ENCODE measurements around the gene SCUBE3.

Gene SCUBE3

GRCh38 chr6:35181933-35182612 lies 31.7 kb upstream of the SCUBE3 start:
- no peak for DNase-seq

DNA sequence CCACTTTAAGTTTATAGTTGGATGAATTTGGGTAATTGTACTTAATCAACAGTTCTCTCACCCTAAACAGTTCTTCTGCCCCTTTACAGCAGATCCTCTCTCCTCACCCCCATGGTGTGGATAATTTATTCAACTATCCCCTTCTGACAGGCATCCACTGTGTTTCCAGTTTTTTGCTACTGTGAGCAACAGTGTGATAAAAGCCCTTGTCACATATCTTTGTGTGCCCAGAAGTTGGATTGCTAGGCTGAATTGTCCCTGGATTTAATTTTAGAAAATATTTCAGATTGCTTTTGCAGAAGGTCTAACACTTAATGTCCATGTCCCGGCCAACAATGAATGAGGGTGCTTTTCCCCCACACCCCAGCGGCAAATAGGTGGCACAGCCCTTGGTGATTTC lies 30.5 kb upstream of the SCUBE3 start:
- no peak for DNase-seq

GRCh38 chr6:35183935-35184334 lies 29.8 kb upstream of the SCUBE3 start:
- no peak for DNase-seq

DNA sequence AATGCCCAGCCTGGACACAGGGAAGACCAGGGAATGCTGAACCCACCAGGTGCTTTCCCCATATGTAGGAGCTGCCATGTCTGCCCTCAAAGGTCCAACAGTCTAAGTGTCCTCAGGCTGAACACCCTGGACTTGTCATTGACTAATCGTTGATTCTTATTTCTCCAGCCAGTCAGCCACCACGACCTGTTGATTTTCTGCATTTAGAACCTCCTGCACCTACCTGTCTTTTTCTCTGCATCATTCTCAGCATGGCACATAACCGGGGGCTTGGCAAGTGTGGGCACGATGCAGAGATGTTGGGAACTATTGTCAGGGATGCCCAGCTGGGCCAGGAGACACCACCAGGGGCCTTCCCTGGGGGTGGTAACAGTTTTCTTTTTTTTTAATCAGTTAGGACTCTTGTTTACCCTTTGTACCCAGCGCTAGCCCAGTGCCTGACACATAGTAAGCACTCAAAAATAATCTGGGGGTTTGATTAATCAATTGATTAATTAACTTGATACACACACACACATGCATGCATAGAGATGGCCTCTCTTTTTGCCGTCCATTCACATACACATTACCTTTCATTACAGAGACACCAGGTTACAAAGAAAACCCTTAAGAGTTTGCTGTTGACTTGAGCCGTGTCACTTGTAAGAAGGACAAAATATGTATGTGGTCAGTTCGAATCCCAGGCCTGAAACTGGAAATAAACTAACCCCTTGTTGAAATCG lies 29.0 kb upstream of the SCUBE3 start:
- DNase-seq = no peak

DNA sequence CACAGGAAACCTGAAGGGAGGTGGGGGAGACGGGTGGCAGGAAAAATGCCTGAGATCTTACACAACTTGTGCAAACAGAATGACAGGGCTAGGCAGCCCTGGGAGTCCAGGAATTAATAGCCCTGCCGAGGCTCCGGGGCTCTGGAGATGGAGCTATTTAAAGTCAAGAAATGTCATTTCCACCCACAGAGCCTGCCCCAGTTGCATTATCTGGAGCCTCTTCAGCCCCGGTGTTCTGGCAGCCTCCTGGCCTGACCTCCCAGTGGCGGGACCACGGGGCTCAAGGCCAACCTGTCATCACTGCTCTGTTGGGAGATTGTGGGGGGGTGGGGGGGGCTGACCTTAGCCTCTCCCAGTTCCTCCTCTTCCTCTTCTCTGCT lies 28.5 kb upstream of the SCUBE3 start:
- no peak for DNase-seq

- DNase-seq = no peak
These were observed 27.8 kb upstream of the SCUBE3 start for GRCh38 chr6:35185971-35186370.

GRCh38 chr6:35186571-35186970 lies 27.2 kb upstream of the SCUBE3 start:
- no peak for DNase-seq

- DNase-seq = no peak
These were observed 24.9 kb upstream of the SCUBE3 start for GRCh38 chr6:35188886-35189285.

- no peak for DNase-seq
These were observed 23.4 kb upstream of the SCUBE3 start for GRCh38 chr6:35190306-35190705.

- DNase-seq = no peak
These were observed 21.9 kb upstream of the SCUBE3 start for GRCh38 chr6:35191889-35192288.

DNA sequence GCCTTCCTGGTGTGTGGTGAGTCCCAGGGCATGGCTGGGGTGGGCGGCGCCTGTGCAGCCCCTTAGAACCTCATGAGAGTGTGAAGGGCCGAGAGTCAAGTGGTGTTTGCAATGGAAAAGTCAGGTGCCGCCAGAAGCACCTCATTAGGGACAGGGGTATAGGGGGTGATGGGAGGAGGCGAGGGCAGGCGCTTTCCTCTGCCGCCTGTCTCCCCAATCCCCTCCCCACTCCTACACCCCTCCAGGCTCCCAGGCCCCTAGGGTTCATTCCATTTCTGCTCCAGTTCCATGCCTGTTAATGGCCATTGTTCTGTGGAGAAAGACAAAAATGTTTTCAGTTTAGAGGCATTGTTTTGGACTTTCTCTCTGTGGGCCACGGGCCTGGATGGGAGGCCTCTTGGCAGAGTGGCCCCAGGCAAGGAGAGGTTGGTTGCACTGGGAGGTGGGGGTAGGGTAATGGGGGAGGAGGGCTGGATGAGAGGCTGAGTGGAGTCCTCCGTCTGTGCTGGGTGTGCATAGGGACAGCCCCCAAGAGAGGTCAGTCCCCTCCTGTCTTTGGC lies 21.4 kb upstream of the SCUBE3 start:
- no peak for DNase-seq

GRCh38 chr6:35194390-35194789 lies 19.4 kb upstream of the SCUBE3 start:
- DNase-seq = no peak

GRCh38 chr6:35195120-35195780 lies 18.5 kb upstream of the SCUBE3 start:
- no peak for DNase-seq

DNA sequence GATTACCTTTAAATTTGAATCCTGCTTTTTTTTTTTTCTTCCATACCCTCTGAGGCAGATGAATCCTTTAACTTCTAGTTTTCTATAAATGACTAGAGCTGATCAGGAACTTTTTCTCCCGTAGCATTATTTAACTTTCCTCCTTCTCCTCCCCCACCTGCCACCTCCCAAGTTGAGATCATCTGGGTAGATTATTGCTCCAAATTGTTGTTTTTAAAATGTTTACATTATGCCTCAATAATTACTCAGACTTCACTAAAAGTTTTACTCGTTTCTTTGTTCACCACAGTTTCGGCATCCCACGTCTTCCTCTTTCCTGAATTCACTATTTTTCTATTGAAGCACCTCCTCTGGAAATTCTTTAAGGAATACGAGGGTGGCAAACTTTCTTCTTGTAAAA lies 16.6 kb upstream of the SCUBE3 start:
- DNase-seq = no peak

DNA sequence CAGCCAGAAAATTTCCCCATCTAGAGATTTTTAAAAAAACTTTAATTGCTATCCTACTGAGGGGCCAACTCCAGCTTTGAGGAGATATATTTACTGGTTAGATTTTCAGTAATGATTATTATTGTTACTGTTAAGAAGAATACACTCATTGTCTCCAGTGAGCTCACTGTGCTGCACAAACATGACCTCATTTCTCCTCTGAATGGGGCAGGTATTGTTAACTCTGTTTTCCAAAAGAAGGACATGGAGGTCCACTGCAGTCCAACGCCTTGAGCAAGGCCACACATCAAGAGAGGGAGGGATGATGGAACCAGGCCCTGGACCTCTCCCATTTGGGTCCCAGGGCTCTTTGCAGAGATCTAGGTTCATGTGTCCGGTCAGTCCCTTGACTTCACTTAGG lies 13.9 kb upstream of the SCUBE3 start:
- DNase-seq = no peak

GRCh38 chr6:35202066-35202546 lies 11.7 kb upstream of the SCUBE3 start:
- no peak for DNase-seq

DNA sequence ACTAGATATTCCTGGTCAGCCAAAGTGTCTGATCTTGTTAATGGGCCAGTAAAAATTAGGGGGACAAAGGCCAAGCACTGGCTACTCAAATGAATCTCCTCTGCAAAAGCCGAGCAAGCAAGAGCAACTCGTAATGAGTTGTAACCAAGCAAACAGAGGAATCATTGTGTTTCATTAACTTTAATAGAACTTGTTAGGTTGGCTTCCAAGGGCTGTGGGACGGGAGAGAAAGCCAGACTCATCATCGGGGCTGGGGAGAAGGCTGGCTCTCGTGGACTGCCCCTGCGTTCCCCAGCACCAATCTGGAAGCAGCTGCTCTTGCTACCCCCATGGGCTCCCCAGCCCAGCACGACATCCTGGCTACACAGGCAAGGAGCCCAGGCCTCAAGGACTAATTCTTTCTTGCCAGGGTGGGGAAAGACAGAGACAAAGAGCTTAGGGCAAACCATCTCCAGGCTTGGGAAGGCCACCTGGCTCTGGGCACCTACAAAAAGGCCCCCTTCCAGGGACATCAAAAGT lies 10.5 kb upstream of the SCUBE3 start:
- DNase-seq = no peak

DNA sequence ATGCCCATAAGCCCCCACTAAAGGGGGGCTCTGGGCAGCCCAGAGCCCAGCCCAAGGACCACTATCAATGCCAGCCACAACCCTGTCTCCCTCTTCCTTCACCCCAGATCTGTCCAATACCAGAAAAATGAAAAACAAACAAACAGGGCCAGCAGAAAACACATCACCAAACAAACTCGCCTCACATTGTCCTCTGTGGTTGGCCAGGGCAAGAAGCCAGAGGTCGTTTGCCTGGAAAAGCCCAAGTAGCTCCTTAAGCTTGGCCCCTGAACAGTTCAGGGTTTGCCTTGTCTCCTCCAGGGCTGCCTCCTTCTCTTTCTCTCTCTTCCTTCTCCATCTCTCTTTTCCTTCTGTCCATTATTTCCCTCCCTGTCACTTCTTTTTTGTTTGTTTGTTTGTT lies 10.1 kb upstream of the SCUBE3 start:
- DNase-seq = no peak

DNA sequence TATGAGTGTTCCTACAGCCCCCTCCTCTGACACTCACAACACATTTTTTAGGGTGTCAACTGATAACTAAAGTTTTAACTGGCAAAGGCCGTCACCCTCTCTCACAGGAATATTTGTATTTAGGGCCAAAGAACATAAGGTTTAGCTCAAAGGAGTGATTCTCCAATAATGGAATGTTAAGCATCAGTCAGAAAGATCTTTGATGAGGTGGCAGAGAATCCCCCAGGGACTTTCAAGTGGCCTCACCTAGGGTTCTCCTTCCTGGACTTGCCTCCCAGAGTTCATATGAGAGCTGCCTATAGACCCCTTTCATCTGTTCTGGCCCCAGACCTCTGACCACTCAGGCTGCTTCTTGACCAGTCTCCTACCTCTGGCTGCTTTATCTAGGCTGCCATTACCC lies 7.4 kb upstream of the SCUBE3 start:
- no peak for DNase-seq

GRCh38 chr6:35208419-35208818 lies 5.3 kb upstream of the SCUBE3 start:
- no peak for DNase-seq

GRCh38 chr6:35209081-35209480 lies 4.7 kb upstream of the SCUBE3 start:
- DNase-seq = no peak

GRCh38 chr6:35209622-35210247 lies 4.0 kb upstream of the SCUBE3 start:
- no peak for DNase-seq

GRCh38 chr6:35213298-35213791 lies 411 bp upstream of the SCUBE3 start:
- no peak for DNase-seq

All from stimulated activated CD4-positive, alpha-beta T cell treated with anti-CD3 and anti-CD28 coated beads, Interleukin-15, amount 100 ng/mL, for 24 hours (primary cell).